ENCODE results near the gene CRACR2B. TPM values are rescaled to one million over a fixed set of nuclear protein-coding genes. Genes with fewer than 3 reads are reported as not detected.

The CRACR2B gene
- total RNA-seq, 1 donor from 2014 or later, result 8.0 TPM

DNA sequence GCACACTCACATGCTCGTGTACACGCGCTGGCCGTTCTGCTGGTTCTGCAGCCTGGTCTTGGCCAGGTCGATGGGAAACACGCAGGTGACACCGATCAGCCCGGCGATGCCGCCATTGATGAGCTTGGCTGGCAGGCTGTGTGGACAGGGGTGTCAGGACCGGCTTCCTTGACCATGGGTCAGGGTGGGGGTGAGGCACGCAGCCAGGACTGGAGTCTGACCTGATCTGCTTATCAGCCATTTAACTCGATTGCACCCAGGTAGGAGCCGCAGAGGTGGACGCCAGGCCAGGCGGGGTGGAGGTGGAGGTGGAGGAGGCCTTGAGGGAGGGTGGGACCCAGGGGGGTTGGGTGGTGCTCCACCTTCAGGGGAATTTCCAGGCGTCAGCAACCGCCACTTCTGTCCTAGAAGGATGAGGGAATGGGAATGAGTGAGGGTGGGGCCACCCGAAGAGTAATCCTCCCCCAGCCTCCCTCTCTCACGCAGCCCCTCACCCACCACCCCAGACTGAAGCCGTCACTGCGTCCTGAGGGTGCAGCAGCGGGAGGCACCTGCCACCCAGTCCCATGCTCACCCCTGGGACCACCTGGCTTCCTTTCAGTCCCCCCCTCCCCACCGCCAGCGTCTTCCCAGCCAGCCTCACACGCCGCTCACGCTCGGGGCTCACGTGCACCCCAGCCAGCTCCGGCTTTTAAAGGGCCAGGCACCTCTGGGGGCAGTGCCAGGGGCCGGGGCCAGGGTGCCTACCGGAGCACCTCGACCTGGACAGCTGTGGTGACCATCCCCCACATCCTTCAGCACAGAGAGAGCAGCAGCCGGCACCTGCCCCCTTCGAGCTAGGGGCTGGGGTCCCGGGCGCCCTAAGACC is 32.7 kb upstream of the CRACR2B start:
- intact Hi-C loops (cut with micrococcal nuclease), result loop anchor here (5.0 kb wide), 2 partner anchors 48 to 218 kb away; partner anchors contain the start of genes PHRF1 and TALDO1

DNA sequence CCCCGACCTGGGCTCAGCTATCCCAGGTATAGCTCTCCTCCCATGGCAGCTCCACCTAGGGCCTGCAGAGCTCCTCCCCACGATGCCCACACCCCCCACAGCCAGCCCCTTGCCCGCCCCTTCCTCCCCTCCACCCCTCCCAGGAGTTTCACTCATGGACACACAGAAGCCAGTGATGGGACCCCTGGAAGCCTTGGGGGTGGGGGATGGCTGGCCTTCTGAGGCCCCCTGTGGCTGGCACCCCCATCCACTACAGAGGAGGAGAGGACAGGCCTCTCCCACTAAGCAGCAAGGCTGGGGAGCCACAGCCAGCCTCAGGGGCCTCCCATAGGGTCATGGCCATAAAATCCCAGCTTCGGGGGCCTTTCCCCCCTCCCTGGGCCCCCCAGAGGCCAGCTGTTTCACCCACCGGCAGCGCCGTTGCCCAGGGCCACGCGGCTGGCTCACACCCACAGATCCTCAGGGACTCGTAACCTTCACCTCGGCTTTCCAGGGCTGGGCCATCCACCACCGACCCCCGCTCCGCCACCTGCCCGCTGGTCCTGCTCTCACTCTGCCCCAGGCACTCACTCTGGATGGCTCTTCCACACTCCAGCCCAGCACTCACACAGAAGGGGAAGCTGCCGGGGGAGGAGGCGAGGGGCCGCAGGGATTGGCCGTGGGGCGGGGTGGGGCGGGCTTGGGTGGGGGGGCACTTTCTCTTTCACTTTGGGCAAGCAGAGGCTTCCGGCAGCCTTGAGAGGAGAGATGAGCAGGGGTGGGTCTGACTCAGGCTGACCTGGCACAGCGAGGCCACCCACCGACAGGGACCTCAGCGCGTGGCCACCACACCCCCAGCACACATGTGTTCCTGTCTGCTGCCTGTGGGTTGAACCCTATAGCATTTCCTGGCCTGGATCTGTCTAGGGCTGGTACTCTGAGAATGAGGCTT is 31.8 kb upstream of the CRACR2B start:
- intact Hi-C loops (cut with micrococcal nuclease), result loop anchor here (2.0 to 5.0 kb wide), 3 partner anchors 49 to 219 kb away; partner anchors contain the start of genes DEAF1, PHRF1, TALDO1 and TMEM80

DNA sequence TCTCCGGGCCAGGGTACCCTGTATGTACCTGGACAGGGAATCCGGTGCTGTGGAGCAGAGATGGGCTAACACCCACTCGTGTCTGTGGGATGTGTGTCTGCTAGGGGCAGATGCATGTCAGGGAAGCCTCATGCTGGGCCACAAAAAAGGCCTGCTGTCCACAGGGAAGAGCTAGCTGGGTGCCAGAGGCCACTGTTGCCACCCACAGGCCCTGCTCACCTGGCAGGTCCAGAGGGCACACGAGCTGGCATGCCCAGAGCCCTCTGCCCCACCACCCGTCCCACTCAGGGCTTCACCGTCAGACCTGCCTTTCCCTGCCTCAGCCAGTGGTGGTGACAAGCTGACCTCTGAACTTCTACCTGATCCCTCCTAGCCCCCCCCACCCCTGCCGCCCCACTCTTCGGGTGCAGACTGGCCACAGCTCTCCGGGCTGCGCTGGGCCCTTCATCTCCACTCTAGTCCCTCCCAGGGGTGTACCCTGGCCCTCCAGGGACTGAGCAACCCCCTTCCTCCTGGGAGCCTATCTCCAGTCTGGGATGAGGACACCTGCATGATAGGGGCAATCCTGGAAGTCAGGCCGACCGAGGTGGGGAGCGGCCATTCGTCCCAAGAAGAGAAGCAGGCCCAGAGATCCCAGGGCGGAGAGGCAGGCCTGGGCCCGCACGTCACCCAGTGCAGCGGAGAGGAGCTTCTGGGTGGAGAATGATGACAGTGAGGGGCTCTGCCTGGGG is 31.0 kb upstream of the CRACR2B start:
- intact Hi-C loops (cut with micrococcal nuclease), result loop anchor here (1.0 to 5.0 kb wide), 5 partner anchors 9 to 219 kb away; partner anchors contain the start of genes DEAF1, PHRF1, PIDD1 and RPLP2

DNA sequence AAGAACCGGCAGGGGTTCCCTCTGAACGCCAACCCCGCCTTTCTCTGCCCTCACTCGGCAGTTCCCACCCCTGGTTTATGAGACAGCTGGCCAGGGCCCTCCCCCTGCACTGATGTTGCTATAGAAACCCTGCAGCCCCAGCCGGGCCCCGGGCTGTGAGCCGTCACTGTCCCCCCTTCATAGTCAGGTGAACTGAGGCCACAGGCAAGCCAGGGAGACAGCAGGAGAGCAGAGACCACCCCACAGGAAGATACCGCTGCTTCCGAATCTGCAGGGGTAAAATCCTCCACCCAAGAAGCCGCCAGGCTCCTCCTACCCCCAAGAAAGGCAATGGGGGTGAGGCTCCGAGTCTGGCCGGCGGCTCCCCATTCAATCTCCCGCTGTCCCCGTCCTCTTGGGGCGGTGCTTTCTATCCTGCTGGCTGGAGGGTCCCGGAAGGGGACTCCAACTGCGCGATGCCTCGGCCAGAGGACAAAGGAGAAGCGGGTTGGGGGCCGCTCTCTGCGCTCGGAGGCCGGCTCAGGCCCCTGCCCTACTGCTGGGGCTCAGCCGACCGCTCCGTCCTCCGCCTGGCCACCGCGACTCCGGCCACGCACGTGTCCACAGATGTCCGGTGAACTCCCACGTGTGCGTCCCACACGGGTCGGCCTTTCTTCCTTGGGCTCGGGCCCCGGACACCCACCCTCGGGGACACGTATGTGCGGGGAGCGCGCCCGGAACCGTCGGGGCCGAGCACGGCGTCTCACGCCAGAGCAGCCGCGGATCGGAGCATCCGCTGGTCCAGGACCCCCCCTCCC is 30.2 kb upstream of the CRACR2B start:
- intact Hi-C loops (cut with micrococcal nuclease), result loop anchor here (1.0 to 5.0 kb wide), 6 partner anchors 8 to 220 kb away; partner anchors contain the start of genes DEAF1, GATD1, PHRF1 and PIDD1

DNA sequence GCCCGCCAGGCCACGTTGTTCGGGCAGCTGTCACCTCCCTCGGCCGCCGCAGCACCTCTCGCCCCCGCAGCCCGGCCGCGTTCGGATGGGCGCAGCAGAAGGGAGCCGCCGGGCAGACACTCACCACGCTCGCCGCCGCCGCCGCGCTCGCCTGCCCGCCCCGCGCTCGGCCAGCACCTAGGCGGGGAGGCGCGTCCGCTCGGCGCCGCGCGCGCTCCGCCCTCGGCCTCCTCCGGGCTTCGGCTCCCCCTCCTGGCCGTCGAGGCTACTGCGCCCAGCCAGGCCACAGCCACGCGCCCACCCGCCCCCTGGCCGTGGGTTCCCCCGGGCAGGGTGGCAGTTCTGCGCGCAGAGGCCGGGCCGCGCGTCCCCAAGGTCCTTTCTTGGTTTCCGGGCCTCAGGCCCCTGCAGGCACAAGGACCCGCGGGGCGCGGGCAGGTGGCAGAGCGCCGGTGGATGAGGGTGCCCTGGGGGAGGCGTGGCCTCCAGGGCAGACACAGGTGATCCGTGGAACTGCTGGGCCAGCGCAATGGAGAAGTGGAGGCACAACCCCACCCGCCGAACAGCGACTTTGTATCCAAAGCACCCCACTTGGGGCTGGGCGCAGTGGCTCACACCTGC is 29.5 kb upstream of the CRACR2B start, which contains the start of gene SLC25A22:
Gene SLC25A22 (minus strand): TSS at position 189 of the 621 bp plus-strand sequence. CDS start 3,275 bp downstream, outside the sequence.
- intact Hi-C loops (cut with micrococcal nuclease), result loop anchor here (1.0 to 5.0 kb wide), 3 partner anchors 21 to 221 kb away; partner anchors contain the start of genes GATD1, PHRF1 and TALDO1

DNA sequence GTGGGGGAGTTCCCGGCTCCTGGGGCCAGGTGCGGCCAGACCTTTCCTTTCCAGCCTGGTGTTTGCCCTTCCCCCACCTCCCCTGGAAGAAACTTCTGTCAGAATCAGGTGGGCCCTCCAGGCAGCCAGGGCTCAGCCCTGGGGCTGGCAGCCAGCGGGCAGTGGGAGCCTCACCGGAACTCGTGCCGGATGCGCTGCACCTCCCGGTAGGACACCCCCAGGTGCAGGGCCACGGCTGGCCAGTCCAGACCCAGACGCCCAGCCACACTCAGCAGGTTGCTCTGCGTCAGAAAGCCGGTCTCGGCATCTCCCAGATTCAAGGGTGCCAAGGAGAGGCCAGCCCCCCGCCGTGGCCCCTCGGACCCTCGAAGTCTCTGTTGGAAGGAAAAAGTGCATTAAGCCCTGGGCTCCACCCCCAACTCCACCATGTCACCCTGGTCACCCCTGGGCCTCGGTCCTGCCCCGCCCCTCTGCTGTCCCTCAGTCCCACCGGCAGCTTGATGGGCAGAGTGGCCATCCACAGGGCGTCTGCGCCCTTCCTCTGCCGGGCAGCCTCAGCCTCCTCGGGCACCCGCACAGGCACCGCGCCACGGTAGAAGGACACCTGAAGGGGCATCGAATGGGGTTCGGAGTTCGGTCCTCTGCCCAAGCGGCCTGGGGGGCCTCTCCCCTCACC is 27.9 kb upstream of the CRACR2B start:
- intact Hi-C loops (cut with micrococcal nuclease), result loop anchor here (5.0 kb wide), 2 partner anchors 52 to 222 kb away; partner anchors contain the start of genes PHRF1 and TALDO1

DNA sequence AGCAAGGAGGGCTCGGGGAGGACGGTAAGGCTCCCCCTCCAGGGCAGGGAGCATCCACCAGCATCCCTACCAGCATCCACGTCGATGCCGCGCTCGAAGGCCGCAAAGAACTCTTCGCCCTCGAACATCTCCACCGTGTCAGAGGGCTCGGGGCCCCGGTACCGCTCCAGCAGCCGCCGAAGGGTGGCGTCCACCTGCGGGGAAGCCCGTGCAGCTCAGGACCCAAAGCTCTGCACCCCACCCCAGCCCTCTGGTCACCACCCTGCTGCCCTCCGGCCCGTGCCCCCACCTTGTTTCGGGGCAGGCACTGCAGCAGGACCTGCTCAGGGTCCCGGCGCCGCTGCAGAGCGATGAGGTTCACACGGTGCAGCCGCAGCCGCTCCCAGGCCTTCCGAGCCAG is 27.2 kb upstream of the CRACR2B start:
- intact Hi-C loops (cut with micrococcal nuclease), result no loop called here

DNA sequence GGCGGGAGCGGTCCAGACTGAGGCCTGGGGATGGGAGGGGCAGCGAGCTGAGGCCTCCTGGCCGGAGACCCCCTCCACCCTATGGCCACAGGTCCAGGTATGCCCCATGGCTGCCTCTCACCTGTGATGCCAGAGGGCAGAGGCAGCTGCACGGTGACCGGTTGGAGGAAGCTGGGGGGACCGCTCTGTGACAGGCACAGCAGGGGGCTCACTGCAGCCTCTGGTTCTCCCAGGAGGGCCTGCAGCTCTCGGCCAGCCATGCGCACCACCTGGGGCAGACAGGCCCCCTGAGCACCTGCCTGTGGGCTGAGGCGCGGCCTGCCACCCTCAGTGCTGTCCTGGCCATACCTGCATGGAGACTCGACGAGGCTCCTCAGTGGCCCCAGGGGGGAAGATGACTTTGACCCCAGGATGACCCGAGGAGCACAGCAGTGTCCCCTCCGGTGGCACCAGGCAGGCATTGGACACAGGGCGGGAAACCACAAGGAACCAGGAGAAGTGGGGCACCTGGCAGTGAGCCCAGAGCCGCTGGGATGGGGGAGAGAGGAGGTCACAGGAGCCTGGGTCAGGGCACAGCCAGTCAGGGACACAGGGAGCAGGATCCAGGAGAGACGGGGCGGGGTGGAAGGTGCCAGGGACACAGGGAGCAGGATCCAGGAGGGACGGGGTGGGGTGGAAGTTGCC is 26.5 kb upstream of the CRACR2B start:
- intact Hi-C loops (cut with micrococcal nuclease), result no loop called here

DNA sequence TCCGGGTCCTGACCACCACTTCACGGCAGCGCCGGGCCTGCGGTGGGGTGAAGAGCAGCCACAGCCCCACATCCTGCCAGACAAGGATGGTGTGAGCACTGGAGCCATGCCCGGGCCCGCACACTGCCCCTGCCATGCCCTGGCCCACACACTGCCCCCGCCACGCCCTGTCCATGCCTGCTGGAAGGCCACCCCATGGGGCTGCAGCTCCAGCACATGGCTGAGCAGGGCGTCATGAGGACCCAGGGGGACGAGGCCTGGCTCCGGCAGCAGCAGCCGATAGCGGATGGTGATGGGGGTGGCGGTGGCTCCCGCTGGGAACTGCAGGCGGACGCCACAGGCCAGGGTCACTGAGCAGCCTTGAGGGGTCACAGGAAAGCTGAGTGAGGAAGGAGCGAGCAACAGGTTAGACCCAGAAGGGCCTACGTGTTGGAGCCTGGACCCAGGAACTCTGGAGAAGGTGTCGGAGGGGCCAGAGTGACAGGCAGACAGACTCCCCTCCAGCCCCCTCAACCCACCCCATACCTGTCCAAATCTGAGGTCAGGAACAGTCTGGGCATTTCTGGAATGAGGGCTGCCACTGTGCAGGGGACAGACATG is 25.6 kb upstream of the CRACR2B start:
- intact Hi-C loops (cut with micrococcal nuclease), result no loop called here

DNA sequence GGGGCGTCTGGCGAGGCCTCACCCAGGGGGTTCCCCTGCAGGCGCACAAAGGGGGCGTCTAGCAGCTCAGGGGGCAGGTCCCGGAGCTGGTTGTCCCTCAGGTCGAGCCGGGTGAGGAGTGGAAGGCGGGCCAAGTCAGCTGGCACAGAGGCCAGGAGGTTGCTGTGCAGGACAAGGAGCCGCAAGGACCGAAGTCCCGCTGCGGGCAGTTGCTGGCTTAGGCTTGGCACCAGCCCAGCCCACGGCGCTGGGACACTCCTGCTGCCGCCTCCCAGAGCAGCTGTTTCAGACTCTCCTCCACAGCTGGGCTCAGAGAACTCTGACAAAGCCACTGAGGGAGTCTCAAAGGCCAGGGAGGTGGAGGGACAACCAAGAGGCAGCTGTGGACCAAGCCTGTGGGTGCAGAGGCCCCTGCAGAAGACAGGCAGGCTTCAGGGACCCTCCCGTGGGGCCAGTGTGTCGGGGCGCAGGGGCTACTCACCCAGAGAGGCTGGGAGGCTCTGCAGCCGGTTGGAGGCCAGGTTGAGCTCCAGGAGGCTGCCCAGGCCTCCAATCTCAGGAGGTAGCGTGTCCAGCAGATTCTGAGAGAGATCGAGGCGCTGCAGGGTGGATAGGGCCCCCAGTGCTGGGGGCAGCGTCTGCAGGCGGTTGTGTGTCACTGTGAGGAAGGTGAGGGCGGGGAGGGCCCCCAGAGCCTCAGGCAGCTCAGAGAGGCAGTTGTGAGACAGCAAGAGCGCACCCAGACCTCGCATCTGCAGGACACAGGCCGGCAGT is 24.8 kb upstream of the CRACR2B start:
- intact Hi-C loops (cut with micrococcal nuclease), result no loop called here

DNA sequence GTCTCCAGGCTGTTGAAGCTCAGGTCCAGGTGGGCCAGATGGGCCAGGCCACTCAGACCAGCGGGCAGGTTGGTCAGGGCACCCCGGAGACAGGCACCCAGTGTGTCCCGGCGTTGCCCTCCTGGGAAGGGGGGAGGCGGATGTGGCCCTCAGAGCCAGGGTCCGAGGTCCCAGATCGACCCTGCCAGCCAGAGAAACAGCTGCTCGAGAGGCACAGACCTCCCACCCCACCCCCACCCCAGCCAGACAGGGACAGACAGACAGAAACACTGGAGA is 24.3 kb upstream of the CRACR2B start:
- intact Hi-C loops (cut with micrococcal nuclease), result no loop called here

DNA sequence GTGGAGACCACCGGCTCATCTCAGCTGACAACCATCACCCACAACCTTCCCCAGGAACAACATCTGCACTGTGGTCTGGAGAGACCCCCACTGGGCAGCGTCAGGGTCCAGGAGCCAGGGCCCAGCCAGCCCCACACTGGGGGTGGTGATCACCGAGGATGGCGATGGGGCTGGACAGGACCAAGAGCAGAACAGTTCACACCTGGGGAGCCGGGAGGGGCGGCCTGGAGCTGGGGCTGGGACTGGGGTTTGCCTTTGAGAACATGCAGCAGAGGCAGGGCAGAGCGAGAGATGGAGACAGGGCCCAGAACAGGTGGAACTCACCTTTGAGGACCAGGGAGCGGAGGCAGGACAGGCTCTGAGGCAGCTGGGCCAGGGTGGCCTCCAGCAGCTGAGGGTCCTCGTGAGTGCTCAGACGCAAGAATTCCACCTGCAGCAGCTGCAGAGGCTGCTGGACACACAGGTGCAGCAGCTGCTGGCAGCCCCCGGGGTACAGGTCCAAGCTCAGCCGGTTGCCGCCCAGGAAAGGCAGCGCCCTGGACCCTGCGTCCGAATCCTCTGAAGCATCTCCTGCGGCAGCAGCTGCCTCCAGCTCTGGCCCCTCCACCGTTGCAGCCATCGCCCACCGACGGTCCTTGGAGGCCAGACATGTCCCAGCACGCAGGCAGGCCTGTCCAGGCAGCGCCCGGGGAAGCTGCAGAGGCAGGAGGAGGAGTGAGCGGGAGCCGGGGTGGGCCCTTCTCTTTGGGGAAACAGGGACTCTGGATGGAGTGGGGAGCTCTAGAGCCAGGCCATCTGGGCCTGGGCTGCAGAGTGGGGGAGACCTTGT is 23.7 kb upstream of the CRACR2B start:
- intact Hi-C loops (cut with micrococcal nuclease), result no loop called here

DNA sequence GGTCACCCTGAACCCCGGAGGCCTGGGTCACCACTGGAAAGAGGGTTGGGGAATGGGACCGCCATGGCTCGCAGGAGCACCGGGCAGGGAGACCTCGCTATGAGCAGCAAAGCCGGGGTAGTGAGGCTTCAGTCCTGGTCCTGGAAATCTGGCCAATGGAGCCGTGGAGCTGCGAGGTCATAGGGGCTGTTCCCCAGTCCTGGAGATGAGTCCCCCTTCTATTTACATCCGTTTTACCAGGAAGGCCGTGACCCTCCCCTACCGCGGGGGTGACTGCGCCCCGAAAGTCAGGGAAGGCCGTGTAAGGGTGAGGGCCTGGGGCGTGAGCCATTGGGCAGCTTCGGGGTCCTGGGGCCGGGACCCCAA is 23.1 kb upstream of the CRACR2B start:
- intact Hi-C loops (cut with micrococcal nuclease), result no loop called here

DNA sequence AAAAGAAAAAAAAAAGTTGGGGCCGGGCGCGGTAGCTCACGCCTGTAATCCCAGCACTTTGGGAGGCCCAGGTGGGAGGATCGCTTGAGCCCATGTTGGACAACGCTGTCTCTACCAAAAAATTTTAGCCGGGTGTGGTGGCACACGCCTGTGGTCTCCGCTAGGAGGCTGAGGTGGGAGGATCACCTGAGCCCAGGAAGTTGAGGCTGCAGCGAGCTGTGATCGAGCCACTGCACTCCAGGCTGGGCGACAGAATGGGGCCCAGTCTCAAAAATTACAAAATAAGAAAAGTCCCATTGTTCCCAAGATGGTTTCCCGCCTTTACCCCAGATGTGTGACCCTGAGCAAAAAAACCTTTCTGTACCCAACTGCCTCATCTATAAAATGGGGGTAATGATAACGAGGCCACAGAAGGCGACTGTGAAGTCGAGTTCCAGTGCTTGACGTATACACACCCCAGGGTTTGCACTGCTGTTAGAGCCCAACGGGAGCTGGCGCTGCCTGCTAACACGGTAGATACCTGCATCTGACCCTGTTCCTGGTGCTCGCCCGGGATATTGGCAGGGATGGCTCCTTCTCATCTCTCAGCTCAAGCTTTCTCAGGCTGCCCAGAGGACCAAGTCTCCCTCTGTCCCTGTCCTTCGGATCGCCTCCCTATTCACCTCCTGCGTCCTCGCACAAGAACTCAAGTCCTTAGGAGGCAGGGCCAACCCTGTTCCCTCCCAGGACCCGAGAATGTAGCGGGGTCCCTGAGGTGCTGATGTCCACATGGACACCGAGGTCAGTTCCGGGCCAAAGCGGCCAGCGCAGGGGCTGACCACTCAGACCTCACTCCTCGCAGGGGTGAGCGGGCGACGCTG is 19.1 kb upstream of the CRACR2B start:
- intact Hi-C loops (cut with micrococcal nuclease), result loop anchor here (1.0 to 5.0 kb wide), 5 partner anchors 11 to 601 kb away; partner anchors contain the start of genes BET1L, CHID1, POLR2L and RIC8A
